Sigmoid colon (tissue), 4 donors: ENCODE results near the gene SEMA4B.

Experiments used
- CTCF ChIP-seq, 4 experiments: fragments of 450-650 bp in 3 of 4; fragments of 200-600 bp in 1 of 4; IDR thresholded peaks; one replicate each; pipeline ENCODE4 v1.5.1; 2016 to 2019; ENCODE audit warnings: antibody characterized with exemption in 4 of 4, mild to moderate bottlenecking in 3 of 4, moderate library complexity in 2 of 4
- EP300 ChIP-seq, 4 donors: sonication (generic); formaldehyde crosslinking; IDR thresholded peaks; one replicate each; pipeline ENCODE4 v1.6.1; 2017; ENCODE audit warnings: antibody characterized with exemption in 4 of 4
- POLR2A ChIP-seq, 2 donors: fragments of 450-650 bp; IDR thresholded peaks; one replicate each; pipeline ENCODE4 v1.6.1; 2016; ENCODE audit warnings: antibody characterized with exemption in 2 of 2, mild to moderate bottlenecking in 2 of 2, moderate library complexity in 2 of 2
- POLR2AphosphoS5 ChIP-seq, 4 donors: sonication (generic); formaldehyde crosslinking; IDR thresholded peaks; one replicate each; pipeline ENCODE4 v1.6.1; 2017; ENCODE audit warnings: antibody characterized with exemption in 4 of 4

- no peak for TF ChIP-seq POLR2A (IDR thresholded peaks at IDR 0.05)
- TF ChIP-seq POLR2AphosphoS5 (IDR thresholded peaks at IDR 0.05) = no peak
- no peak for TF ChIP-seq CTCF (IDR thresholded peaks at IDR 0.05)
- no peak for TF ChIP-seq EP300 (IDR thresholded peaks at IDR 0.05)
Observed at GRCh38 chr15:90205886-90206285, 4.8 kb downstream of the SEMA4B start.
